Esophagus (tissue), 2 donors: Measurements from ENCODE around the gene SREBF2. TPM values are rescaled to one million over a fixed set of nuclear protein-coding genes. Genes with fewer than 3 reads are reported as not detected.

ENCODE experiments used
- H3K27ac ChIP-seq, 2 donors: one replicate each; pipeline ENCODE4 v1.5.1; 2013; ENCODE audit warnings: low read depth in 2 of 2, mild to moderate bottlenecking in 2 of 2, inconsistent platforms in 1 of 2, low read length in 1 of 2, moderate library complexity in 1 of 2
- H3K27me3 ChIP-seq, 2 donors: one replicate each; pipeline ENCODE4 v1.6.1; 2013; ENCODE audit warnings: low read length in 2 of 2, control low read depth in 1 of 2, mild to moderate bottlenecking in 1 of 2; ENCODE audit not compliant: insufficient read depth in 2 of 2, control insufficient read depth in 1 of 2
- H3K36me3 ChIP-seq, 2 donors: one replicate each; pipeline ENCODE4 v1.6.1; 2013; ENCODE audit warnings: low read length in 1 of 2; ENCODE audit not compliant: control insufficient read depth in 2 of 2, insufficient read depth in 2 of 2
- H3K4me1 ChIP-seq, 2 donors: one replicate each; pipeline ENCODE4 v1.6.1; 2013; ENCODE audit warnings: low read length in 1 of 2; ENCODE audit not compliant: control insufficient read depth in 2 of 2, insufficient read depth in 2 of 2
- H3K4me3 ChIP-seq, 2 donors: one replicate each; pipeline ENCODE4 v1.5.1; 2013; ENCODE audit warnings: low read length in 2 of 2, mild to moderate bottlenecking in 2 of 2, low read depth in 1 of 2, moderate library complexity in 1 of 2
- H3K9me3 ChIP-seq, 2 donors: one replicate each; pipeline ENCODE4 v1.6.1; 2013; ENCODE audit warnings: mild to moderate bottlenecking in 2 of 2, low read depth in 1 of 2, low read length in 1 of 2, moderate library complexity in 1 of 2; ENCODE audit not compliant: control insufficient read depth in 2 of 2, insufficient read depth in 1 of 2
- WGBS, 2 donors: extraction: QIAGEN DNeasy Blood & Tissue Kit; methylation state at CpG; one replicate each; pipeline ENCODE4 v1.1.7; 2013; 5-methylcytosine and 5-hydroxymethylcytosine counted together
- polyA plus RNA-seq, 2 donors: library from polyadenylated mRNA; stranded (reverse); fragments of 200-250 nt; gene quantifications; one replicate each; pipeline ENCODE4 v1.2.3, GENCODE V29; 2013
- donor health status: healthy with polysubstance abuse.
- donor health status: Bipolar disorder and iron deficiency.

Gene SREBF2
- polyA plus RNA-seq, 2 donors = 66.4 to 76.4 TPM

DNA sequence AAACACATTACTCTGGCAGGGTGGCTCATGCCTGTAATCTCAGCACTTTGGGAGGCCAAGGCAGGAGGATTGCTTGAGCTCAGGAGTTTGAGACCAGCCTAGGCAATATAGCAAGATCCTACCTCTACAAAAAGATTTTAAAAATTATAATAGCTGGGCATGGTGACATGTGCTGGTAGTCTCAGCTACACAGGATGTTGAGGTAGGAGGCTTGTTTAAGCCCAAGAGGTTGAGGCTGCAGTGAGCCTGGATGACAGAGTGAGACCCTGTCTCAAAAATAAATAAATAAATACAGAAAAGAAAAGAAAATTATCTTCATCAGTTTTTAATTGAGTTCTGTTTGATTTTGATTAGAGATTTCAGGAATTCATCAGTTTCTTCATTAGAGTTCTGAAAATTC lies 27.3 kb upstream of the SREBF2 start:
- Histone ChIP-seq H3K9me3 (no peaks in the 10 kb centered on the region), H3K27me3 (no peaks in the 10 kb centered on the region), H3K4me1 (peaks cover 2 to 3% of the 10 kb centered on the region in 2 donors), H3K27ac (no peak overlapping the region), H3K36me3 (peaks cover 0 to 11% of the 10 kb centered on the region in 2 donors), H3K4me3 (no peak overlapping the region)

DNA sequence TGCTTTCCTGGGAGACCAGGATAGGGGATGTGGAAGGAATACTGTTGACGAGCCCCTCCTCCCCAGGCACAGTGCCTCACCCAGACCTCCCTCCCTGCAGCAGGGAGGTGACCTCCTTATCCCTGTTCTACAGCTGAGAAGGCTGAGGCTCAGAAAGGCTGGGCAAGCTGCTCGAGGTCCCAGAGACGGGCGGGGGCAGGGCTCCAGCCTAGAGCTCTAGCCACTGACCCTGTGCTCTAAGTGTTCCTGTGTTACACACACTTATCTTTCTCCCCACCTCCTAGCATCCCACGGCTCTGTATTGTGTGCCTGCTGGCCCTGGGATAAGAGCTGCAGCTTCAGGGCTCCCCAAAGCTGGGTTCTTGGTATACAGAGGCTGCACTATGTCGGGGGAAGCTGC lies 24.5 kb upstream of the SREBF2 start:
- H3K27ac ChIP-seq = no peak overlapping the region
- H3K9me3 ChIP-seq = no peaks in the 10 kb centered on the region
- no peak overlapping the region for H3K4me3 ChIP-seq
- H3K4me1 ChIP-seq = peaks cover 0 to 3% of the 10 kb centered on the region in 2 donors
- 85 to 89% methylated on average over 6 of the region's 6 CpGs for WGBS, 2 donors
- no peaks in the 10 kb centered on the region for H3K27me3 ChIP-seq
- H3K36me3 ChIP-seq = peaks cover 0 to 12% of the 10 kb centered on the region in 2 donors

DNA sequence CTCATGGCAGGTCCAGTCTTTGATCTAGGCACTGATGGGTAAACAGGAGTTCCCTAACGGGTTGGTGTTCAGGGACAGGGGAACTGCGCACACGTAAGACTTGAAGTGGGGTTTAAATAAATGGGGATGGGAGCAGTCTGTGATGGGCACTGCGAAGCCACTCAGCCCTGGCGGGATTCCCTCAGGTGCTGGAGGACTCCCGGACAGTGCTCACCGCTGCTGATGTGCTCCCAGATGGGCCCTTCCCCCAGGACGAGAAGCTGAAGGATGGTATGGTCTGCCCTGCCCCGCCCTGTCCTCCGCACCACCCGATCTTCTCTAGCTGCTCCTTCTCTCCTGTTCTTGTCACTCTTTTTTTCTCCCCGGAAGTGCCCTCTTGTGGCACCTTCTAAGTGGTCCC lies 22.9 kb upstream of the SREBF2 start:
- no peaks in the 10 kb centered on the region for H3K9me3 ChIP-seq
- 93% methylated on average over 12 of the region's 12 CpGs for WGBS, 2 donors
- peaks cover 0 to 3% of the 10 kb centered on the region in 2 donors for H3K4me1 ChIP-seq
- no peak overlapping the region for H3K4me3 ChIP-seq
- H3K27ac ChIP-seq = no peak overlapping the region
- H3K36me3 ChIP-seq = peaks cover 0 to 19% of the 10 kb centered on the region in 2 donors
- no peaks in the 10 kb centered on the region for H3K27me3 ChIP-seq

DNA sequence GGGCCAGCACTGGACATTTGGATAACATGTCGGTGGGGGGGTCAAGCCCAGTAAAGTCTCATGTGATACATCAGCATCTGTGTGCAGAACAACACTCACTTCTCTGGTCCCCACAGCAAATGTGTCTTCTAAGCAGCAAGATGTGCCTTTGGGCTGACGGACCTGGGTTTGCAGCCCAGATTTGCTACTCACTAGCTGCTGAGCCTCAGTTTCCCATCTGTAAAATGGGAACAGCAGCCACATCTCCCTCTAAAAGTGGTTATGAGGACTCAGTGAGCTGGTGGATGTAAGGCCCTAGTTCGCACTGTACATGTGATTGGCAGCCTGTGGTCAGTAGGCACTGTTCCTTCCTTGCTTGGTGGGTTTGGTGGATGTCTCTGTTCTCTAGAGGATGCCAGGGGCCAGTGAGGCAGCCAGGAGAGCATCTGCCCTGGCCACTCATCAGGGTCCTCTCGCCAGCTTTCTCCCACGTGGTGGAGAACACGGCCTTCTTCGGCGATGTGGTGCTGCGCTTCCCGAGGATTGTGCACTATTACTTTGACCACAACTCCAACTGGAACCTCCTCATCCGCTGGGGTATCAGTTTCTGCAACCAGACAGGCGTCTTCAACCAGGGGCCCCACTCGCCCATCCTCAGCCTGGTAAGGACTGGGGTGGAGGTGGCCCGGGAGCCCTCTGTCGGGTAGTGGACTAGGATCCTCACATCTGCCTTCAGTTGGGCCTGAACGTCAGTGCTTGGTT lies 19.9 kb upstream of the SREBF2 start:
- Histone ChIP-seq H3K9me3 (no peaks in the 10 kb centered on the region), H3K27me3 (no peaks in the 10 kb centered on the region), H3K4me1 (peaks cover 0 to 3% of the 10 kb centered on the region in 2 donors), H3K4me3 (no peak overlapping the region), H3K36me3 (peaks cover 0 to 19% of the 10 kb centered on the region in 2 donors), H3K27ac (no peak overlapping the region)
- WGBS, 2 donors = 97% methylated on average over 16 of the region's 16 CpGs

DNA sequence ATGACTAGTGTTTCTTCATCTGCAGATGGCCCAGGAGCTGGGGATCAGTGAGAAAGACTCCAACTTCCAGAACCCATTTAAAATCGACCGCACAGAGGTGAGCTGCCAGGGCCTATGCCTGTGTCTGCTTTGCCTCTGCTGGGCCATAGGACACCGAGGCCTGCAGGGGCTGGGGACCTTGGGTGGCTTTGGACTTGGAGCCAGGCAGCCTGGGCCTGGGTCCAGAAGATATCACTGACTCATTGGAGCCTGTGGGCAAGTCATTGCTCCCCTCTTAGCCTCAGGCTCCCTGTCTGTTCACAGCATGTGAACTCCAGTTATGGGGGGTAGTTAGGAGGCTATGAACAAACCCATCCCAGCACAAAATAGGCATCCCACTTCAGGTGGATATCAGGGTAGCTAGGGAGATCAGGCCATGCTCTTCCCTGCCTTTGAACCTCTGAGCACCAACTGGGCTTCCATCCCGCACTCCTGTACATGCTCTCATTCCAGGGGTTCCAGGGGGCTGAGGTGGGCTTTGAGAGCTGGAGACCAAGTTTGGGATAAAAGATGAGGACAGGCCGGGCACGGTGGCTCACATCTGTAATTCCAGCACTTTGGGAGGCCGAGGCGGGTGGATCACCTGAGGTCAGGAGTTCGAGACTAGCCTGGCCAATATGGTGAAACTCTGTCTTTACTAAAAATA lies 19.0 kb upstream of the SREBF2 start:
- Histone ChIP-seq H3K4me3 (no peak overlapping the region), H3K36me3 (peaks cover 0 to 18% of the 10 kb centered on the region in 2 donors), H3K9me3 (no peaks in the 10 kb centered on the region), H3K4me1 (peaks cover 0 to 2% of the 10 kb centered on the region in 2 donors), H3K27ac (no peak overlapping the region), H3K27me3 (no peaks in the 10 kb centered on the region)
- 96 to 97% methylated on average over 9 of the region's 9 CpGs for WGBS, 2 donors

DNA sequence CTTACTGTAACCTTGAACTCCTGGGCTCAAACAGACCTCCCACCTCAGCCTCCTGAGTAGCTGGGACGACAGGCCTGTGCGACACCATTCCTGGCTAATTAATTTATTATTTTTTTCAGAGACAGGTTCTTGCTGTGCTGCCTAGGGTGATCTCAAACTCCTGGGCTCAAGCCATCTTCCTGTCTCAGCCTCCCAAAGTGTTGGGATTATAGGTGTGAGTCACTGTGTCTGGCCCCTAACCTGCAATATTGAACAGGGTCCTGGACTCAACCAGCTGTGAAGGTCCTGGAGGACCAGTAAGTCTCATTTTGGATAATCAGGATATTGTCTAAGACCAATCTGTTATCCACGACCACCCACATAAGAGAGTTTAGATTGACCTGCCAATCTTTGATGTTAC lies 17.2 kb upstream of the SREBF2 start:
- Histone ChIP-seq H3K36me3 (peaks cover 0 to 10% of the 10 kb centered on the region in 2 donors), H3K9me3 (no peaks in the 10 kb centered on the region), H3K4me3 (no peak overlapping the region), H3K4me1 (no peaks in the 10 kb centered on the region), H3K27ac (no peak overlapping the region), H3K27me3 (no peaks in the 10 kb centered on the region)
- 85 to 91% methylated on average over 3 of the region's 3 CpGs for WGBS, 2 donors

DNA sequence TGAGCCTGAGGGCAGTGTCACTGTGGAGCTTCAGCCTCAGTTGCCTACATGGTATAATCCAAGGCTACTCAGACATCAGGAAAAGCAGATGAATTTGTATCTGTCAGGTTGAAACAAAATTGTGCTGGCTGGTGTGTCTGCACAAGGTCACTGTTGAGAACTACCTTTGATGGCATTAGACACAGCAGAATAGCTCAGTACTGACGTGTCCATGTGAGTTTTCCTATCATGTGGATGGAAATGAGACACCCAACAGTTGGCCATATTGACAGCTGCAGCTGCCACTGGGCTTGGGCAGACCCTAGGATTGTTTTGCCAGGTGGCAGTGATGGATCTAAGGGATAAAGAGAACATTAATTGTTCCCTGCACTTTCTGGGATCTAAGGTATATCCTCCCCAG lies 16.7 kb upstream of the SREBF2 start:
- Histone ChIP-seq H3K9me3 (no peaks in the 10 kb centered on the region), H3K36me3 (peaks cover 0 to 10% of the 10 kb centered on the region in 2 donors), H3K27me3 (no peaks in the 10 kb centered on the region), H3K4me1 (no peaks in the 10 kb centered on the region), H3K4me3 (no peak overlapping the region), H3K27ac (no peak overlapping the region)
- 95 to 100% methylated on average over 1 of the region's 1 CpG for WGBS, 2 donors

DNA sequence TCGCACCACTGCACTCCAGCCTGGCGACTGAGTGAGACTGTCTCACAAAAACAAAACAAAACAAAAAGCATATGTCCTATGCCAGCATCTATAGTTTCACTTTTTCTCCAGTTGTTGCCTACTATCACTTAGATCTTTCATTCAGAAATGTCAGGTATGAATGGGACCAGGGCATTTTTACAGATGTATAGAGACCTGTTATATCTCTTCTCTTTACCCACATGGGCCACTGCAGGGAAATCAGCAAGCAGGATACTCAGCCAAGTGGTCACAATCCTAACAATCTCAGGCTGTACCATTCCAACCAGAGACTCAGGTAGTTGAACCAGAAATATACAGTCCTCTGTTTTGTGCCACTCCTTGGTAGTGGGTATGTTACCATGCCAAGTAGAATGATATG lies 16.0 kb upstream of the SREBF2 start:
- Histone ChIP-seq H3K27ac (no peak overlapping the region), H3K27me3 (no peaks in the 10 kb centered on the region), H3K9me3 (no peaks in the 10 kb centered on the region), H3K4me1 (no peaks in the 10 kb centered on the region), H3K36me3 (peaks cover 0 to 10% of the 10 kb centered on the region in 2 donors), H3K4me3 (no peak overlapping the region)
- WGBS, 2 donors = 91 to 95% methylated on average over 2 of the region's 2 CpGs

DNA sequence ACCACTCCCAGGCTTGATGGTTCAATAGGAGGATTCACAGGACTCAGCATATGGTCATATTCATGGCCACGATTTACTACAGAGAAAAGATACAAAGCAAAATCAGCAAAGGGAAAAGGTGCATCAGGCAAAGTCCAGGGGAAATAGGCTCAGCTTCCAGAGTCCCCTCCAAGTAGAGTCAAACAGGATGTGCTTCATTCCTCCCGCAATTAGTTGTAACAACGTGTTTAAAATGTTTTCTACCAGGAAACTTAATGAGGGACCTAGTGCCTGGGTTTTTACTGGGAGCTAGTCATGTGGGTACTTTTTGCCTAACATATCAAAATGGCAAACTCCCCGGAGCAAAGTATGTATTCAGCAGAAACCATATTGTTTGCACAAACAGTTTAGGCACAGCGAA lies 14.9 kb upstream of the SREBF2 start:
- Histone ChIP-seq H3K4me3 (no peak overlapping the region), H3K9me3 (no peaks in the 10 kb centered on the region), H3K27me3 (no peaks in the 10 kb centered on the region), H3K36me3 (peaks cover 0 to 10% of the 10 kb centered on the region in 2 donors), H3K4me1 (no peaks in the 10 kb centered on the region), H3K27ac (no peak overlapping the region)
- 83 to 88% methylated on average over 5 of the region's 5 CpGs for WGBS, 2 donors

DNA sequence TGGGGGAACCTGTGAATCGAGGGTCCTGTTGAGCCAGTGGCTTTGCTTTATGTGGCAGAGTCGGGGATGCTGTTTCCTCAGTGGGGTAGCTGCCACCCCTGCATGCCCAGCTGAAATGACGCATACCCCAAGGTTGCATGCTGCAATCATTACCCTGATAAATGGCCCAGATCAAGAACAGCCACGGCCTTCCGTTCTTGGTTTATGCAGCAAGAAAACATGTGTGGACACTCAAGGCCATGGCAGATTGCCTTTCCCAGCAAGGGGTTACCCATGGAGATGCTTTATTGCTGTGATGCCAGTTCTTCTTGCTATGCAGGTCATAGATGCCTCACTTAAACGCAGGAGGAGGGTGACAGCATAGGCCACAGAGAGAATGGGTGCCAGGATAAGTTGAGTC lies 14.3 kb upstream of the SREBF2 start:
- H3K9me3 ChIP-seq = no peaks in the 10 kb centered on the region
- H3K36me3 ChIP-seq = peaks cover 0 to 7% of the 10 kb centered on the region in 2 donors
- H3K27ac ChIP-seq = no peak overlapping the region
- no peaks in the 10 kb centered on the region for H3K4me1 ChIP-seq
- no peak overlapping the region for H3K4me3 ChIP-seq
- no peaks in the 10 kb centered on the region for H3K27me3 ChIP-seq
- WGBS, 2 donors = 86 to 88% methylated on average over 6 of the region's 6 CpGs
